Activated CD8-positive, alpha-beta T cell treated with anti-CD3 and anti-CD28 coated beads for 36 hours (primary cell): ENCODE results near the gene FOXP1. TPM values are rescaled to one million over a fixed set of nuclear protein-coding genes. Genes with fewer than 3 reads are reported as not detected.

Experiments
- ATAC-seq: fragments of 200-7000 bp; cut with Tn5 transposase; one replicate; pipeline ENCODE4 v1.10.0; 2021; ENCODE audit warnings: mild to moderate bottlenecking, moderate library complexity
- CTCF ChIA-PET: fragments of 350-600 bp; sonication (Branson Sonifier 250); formaldehyde crosslinking; loops from one replicate; lab custom pipeline; 2021; ENCODE audit warnings: antibody characterized with exemption; lab: Charles Lee
- POLR2A ChIA-PET: fragments of 350-600 bp; sonication (Branson Sonifier 250); formaldehyde crosslinking; loops from one replicate; lab custom pipeline; 2021; ENCODE audit warnings: antibody characterized with exemption; lab: Charles Lee
- DNase-seq: peaks from one replicate; pipeline ENCODE4 v3.0.0-alpha.2; 2020
- H3K27ac Mint-ChIP-seq: one replicate; pipeline ENCODE4 v1.8.0; 2021; ENCODE audit warnings: mild to moderate bottlenecking, mixed read lengths
- H3K27me3 Mint-ChIP-seq: one replicate; pipeline ENCODE4 v1.8.0; 2021; ENCODE audit warnings: mixed read lengths
- H3K36me3 Mint-ChIP-seq: one replicate; pipeline ENCODE4 v1.8.0; 2021; ENCODE audit warnings: low read depth, mixed read lengths
- H3K4me1 Mint-ChIP-seq: one replicate; pipeline ENCODE4 v1.8.0; 2021; ENCODE audit warnings: low read depth, mixed read lengths
- H3K4me3 Mint-ChIP-seq: one replicate; pipeline ENCODE4 v1.8.0; 2021; ENCODE audit warnings: mild to moderate bottlenecking, moderate library complexity, mixed read lengths
- H3K9me3 Mint-ChIP-seq: one replicate; pipeline ENCODE4 v1.8.0; 2021; ENCODE audit warnings: mixed read lengths
- intact Hi-C: fragments of 100-400 bp; cut with micrococcal nuclease; formaldehyde crosslinking; loops from one replicate; pipeline ENCODE4 v1.10.0; 2022
- total RNA-seq, 2 experiments: library from RNA; stranded (reverse); gene quantifications; one replicate each; pipeline ENCODE4 v1.2.3, GENCODE V29; 2021
- TF ChIP-seq, protein P1 (sequence below): fragments of 200-600 bp; IDR thresholded peaks from one replicate; pipeline ENCODE4 v1.8.0; 2022; ENCODE audit warnings: antibody characterized with exemption, mild to moderate bottlenecking

The FOXP1 gene
- total RNA-seq, 2 experiments from 2014 or later: 145 to 153 TPM

DNA sequence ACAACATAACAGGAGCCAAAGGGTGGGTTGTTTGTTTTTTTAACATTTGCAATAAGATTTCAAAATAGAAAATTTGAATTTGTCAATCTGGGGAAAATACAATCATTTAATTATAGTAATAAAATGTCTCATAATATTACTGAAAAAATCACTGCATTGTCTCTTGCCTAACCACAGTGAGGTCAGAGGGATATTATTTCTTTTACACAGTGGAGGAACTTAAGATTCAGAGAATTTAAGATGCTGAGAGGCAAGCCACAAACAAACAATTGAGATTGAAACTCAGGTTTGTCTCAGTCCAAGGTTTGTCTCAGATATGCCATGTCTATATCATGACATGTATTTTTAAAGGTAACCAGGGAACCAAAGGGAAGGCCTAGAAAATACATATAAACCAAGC, 428.7 kb downstream of the FOXP1 start:
- DNase-seq (no peak), ATAC-seq (peak; percentile 31)
- H3K9me3 Mint-ChIP-seq: no peaks in the 10 kb centered on the region
- TF ChIP-seq, protein P1, sequence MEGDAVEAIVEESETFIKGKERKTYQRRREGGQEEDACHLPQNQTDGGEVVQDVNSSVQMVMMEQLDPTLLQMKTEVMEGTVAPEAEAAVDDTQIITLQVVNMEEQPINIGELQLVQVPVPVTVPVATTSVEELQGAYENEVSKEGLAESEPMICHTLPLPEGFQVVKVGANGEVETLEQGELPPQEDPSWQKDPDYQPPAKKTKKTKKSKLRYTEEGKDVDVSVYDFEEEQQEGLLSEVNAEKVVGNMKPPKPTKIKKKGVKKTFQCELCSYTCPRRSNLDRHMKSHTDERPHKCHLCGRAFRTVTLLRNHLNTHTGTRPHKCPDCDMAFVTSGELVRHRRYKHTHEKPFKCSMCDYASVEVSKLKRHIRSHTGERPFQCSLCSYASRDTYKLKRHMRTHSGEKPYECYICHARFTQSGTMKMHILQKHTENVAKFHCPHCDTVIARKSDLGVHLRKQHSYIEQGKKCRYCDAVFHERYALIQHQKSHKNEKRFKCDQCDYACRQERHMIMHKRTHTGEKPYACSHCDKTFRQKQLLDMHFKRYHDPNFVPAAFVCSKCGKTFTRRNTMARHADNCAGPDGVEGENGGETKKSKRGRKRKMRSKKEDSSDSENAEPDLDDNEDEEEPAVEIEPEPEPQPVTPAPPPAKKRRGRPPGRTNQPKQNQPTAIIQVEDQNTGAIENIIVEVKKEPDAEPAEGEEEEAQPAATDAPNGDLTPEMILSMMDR: no peak
- H3K4me1 Mint-ChIP-seq: peaks cover 86% of the 10 kb centered on the region
- intact Hi-C loops: no loop called here
- no peak overlapping the region for H3K27ac Mint-ChIP-seq
- H3K4me3 Mint-ChIP-seq: no peak overlapping the region
- CTCF ChIA-PET: no interaction called here
- POLR2A ChIA-PET: no interaction called here
- H3K27me3 Mint-ChIP-seq: no peaks in the 10 kb centered on the region
- H3K36me3 Mint-ChIP-seq: peaks cover 61% of the 10 kb centered on the region

GRCh38 chr3:71153713-71154112, 429.8 kb downstream of the FOXP1 start:
- ATAC-seq: no peak
- H3K9me3 Mint-ChIP-seq: no peaks in the 10 kb centered on the region

GRCh38 chr3:71152892-71153265, 430.6 kb downstream of the FOXP1 start:
- POLR2A ChIA-PET: interaction anchor here (1.2 to 3.2 kb wide), 5 partner anchors 8 to 242 kb away, joined by 3 to 18 read pairs (median 4); no protein-coding TSS in a partner anchor
- peaks cover 78% of the 10 kb centered on the region for H3K4me1 Mint-ChIP-seq
- peaks cover 53% of the 10 kb centered on the region for H3K36me3 Mint-ChIP-seq

More at GRCh38 chr3:71153713-71154112, 429.8 kb downstream of the FOXP1 start:
- TF ChIP-seq, protein P1: no peak
- Mint-ChIP-seq H3K27ac (peak overlapping the region; percentile 16), H3K36me3 (peaks cover 58% of the 10 kb centered on the region), H3K4me3 (no peak overlapping the region), H3K4me1 (peaks cover 85% of the 10 kb centered on the region), H3K27me3 (no peaks in the 10 kb centered on the region)
- CTCF ChIA-PET: interaction anchor here (1.5 kb wide), 1 partner anchor 21 kb away, joined by 4 read pairs; no protein-coding TSS in a partner anchor
- POLR2A ChIA-PET: no interaction called here
- no peak for DNase-seq
- intact Hi-C loops: no loop called here

DNA sequence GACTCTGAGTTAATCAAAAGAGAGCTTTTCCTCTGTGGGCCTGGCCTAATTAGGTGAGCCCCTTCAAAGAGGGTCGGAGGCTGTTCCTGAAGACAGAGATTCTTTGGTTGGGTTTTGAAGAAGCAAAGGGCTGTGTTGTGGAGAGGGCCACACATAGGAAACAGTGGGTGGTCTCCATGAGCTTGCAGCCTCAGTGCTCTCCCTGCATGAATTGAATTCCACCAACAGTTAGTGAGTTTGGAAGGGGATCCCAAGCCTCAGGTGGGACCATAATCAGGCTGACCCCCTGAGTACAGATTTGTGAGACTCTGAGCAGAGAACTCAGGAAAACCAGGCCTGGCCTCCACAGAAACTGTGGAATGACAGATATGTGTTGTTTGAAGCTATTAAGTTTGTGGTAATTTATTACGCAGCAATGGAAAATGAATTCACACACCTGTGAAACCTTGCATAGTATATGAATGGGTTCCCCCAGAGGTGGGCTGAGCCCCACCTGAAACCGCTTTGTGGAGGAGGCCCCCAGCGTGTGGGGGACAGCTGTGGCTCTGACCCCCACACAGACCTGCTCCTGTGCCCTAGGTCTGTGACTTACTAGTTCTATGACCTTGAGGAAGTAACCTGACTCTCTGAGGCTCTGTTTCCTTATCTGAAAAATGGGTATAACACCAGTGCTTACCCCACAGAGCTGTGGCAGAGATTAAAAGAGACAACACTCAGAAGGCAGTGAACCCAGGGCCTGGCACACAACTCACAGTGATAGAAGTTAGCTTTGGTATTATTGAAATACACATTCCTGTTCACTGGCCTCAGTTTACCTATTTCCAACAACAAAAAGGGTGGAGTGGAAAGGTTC, 431.3 kb downstream of the FOXP1 start:
- no peak overlapping the region for H3K4me3 Mint-ChIP-seq
- peaks cover 74% of the 10 kb centered on the region for H3K4me1 Mint-ChIP-seq
- CTCF ChIA-PET: interaction anchor here (0.7 to 1.5 kb wide), 3 partner anchors 20 to 39 kb away, joined by 3 to 4 read pairs (median 4); no protein-coding TSS in a partner anchor
- DNase-seq: no peak
- peak overlapping the region; percentile 51 for H3K27ac Mint-ChIP-seq
- H3K9me3 Mint-ChIP-seq: no peaks in the 10 kb centered on the region
- POLR2A ChIA-PET: interaction anchor here (0.5 to 3.2 kb wide), 7 partner anchors 9 to 265 kb away, joined by 3 to 18 read pairs (median 4); no protein-coding TSS in a partner anchor
- intact Hi-C loops: no loop called here
- TF ChIP-seq, protein P1: no peak
- peaks cover 50% of the 10 kb centered on the region for H3K36me3 Mint-ChIP-seq
- ATAC-seq: no peak
- no peaks in the 10 kb centered on the region for H3K27me3 Mint-ChIP-seq

More at GRCh38 chr3:71152892-71153265, 430.6 kb downstream of the FOXP1 start:
- Mint-ChIP-seq H3K9me3 (no peaks in the 10 kb centered on the region), H3K27me3 (no peaks in the 10 kb centered on the region), H3K27ac (peak overlapping the region; percentile 36), H3K4me3 (no peak overlapping the region)
- TF ChIP-seq, protein P1: no peak
- CTCF ChIA-PET: interaction anchor here (0.7 to 1.5 kb wide), 3 partner anchors 21 to 38 kb away, joined by 3 to 4 read pairs (median 4); no protein-coding TSS in a partner anchor
- DNase-seq: no peak
- intact Hi-C loops: no loop called here
- no peak for ATAC-seq
